ENCODE results near the gene SNAP29. TPM values are rescaled to one million over a fixed set of nuclear protein-coding genes. Genes with fewer than 3 reads are reported as not detected.

SNAP29 gene
- total and polyA plus RNA-seq, 9 of the 15 experiments (the other 6 are each of a cell fraction or from before 2014, with no cell fraction given): 19.5 to 250 (median 75.9) TPM

GRCh38 chr22:20889025-20889704 is 30.4 kb downstream of the SNAP29 start (continued):
- TF ChIP-seq ZNF518B (CRISPR knock-in tag; IDR thresholded peaks at IDR 0.05) (no peak), ARID3A (IDR thresholded peaks at IDR 0.05; ENCODE audit: borderline replicate concordance, low read depth, low read length) (0 out of 2 replicates have a peak, but pooled peaks have one; percentile 21), ZNF764 (CRISPR knock-in tag; IDR thresholded peaks at IDR 0.05; ENCODE audit: low read depth) (no peak), ZMIZ1 (IDR thresholded peaks at IDR 0.05; ENCODE audit: low read depth in 2 of 2, low read length in 2 of 2) (0 out of 4 replicates have a peak, but pooled peaks of 1 of the 2 experiments have one; percentile 31), DEAF1 (CRISPR knock-in tag; IDR thresholded peaks at IDR 0.05) (no peak), CBX8 (IDR thresholded peaks at IDR 0.05; ENCODE audit: borderline replicate concordance, extremely low read depth, low read depth, low read length, poor library complexity, severe bottlenecking) (no peak), MYC (IDR thresholded peaks at IDR 0.05; ENCODE audit: low read depth, low read length) (no peak), MYC (CRISPR knock-in tag; IDR thresholded peaks at IDR 0.05; ENCODE audit: borderline replicate concordance, low read depth) (peak; percentile 48; the same call in 1 of the 2 replicates), FOXO4 (CRISPR knock-in tag; IDR thresholded peaks at IDR 0.05) (no peak), MED1 (CRISPR knock-in tag; IDR thresholded peaks at IDR 0.05; ENCODE audit: borderline replicate concordance) (no peak), ZNF146 (CRISPR knock-in tag; IDR thresholded peaks at IDR 0.05; ENCODE audit: unreplicated experiment) (no peak), ZNF316 (IDR thresholded peaks at IDR 0.05) (peak; percentile 89), PCBP2 (IDR thresholded peaks at IDR 0.05; ENCODE audit: low read depth, low read length, poor library complexity, severe bottlenecking) (no peak)
